ENCODE measurements around the gene ZNF518B. TPM values are rescaled to one million over a fixed set of nuclear protein-coding genes. Genes with fewer than 3 reads are reported as not detected.
A peak's percentile ranks its signal among the peaks of the same experiment; 100 is the strongest.

Gene ZNF518B
- total RNA-seq, 4 donors from 2014 or later: 3.8 to 37.2 (median 14.5) TPM

DNA sequence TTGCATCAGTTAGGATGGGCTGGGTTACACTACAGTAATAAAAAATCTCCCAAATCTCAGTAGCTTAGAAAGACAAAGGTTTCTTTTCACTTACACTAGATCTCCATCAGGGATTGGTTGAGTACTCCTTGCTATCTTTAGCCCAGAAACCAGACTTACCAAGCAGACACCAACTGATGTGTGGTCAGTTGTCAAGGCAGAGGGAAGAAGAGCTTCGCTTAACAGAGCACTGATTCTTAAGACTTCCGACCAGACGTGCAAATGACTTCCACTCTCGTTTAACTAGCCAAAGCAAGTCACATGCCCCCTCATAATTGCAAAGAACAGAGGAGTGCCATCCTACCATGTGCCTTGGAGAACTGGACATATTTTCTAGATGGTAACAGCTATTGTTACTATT is 5.7 kb upstream of the ZNF518B start:
- no peaks in the 10 kb centered on the region for H3K9me3 ChIP-seq
- H3K27me3 ChIP-seq: peaks cover 0 to 71% (median 4%) of the 10 kb centered on the region in 4 donors
- no peak for TF ChIP-seq POLR2A (IDR thresholded peaks at IDR 0.05)
- TF ChIP-seq, protein P1, sequence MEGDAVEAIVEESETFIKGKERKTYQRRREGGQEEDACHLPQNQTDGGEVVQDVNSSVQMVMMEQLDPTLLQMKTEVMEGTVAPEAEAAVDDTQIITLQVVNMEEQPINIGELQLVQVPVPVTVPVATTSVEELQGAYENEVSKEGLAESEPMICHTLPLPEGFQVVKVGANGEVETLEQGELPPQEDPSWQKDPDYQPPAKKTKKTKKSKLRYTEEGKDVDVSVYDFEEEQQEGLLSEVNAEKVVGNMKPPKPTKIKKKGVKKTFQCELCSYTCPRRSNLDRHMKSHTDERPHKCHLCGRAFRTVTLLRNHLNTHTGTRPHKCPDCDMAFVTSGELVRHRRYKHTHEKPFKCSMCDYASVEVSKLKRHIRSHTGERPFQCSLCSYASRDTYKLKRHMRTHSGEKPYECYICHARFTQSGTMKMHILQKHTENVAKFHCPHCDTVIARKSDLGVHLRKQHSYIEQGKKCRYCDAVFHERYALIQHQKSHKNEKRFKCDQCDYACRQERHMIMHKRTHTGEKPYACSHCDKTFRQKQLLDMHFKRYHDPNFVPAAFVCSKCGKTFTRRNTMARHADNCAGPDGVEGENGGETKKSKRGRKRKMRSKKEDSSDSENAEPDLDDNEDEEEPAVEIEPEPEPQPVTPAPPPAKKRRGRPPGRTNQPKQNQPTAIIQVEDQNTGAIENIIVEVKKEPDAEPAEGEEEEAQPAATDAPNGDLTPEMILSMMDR (IDR thresholded peaks at IDR 0.05): no peak
- no peaks in the 10 kb centered on the region for H3K36me3 ChIP-seq
- H3K27ac ChIP-seq: no peak overlapping the region
- WGBS, 2 donors: 93 to 97% methylated on average over 4 of the region's 4 CpGs
- intact Hi-C loops (cut with DNase I): no loop called here
- no peak for DNase-seq
- peaks cover 3 to 19% (median 4%) of the 10 kb centered on the region in 3 donors for H3K4me1 ChIP-seq
- no peak overlapping the region for H3K4me3 ChIP-seq

DNA sequence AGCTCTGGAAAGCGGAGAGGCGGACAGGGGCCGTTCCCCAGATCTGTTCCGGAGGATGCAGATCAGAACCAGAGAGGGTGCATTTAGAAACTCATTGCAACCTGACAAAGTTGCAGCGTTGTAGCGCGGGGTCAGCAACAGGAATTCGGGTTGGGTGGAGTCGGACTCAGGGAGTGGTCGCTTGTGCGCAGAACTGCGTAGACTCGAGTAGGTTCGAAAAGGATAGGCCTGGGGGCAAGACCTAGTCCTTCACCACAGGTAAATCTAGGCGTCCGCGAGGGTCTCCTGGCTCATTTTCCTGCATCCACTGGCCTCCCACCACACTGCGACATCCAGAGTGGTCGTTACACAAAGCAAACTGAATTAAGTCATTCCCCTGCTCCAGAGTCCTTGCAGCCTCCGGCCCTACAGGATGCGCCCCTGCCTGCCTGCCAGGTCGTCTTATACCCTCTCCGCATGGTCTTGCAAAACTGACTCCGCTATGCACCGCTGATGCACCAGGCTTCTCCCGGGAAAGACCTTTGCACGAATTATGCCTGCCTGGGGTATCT is 4.7 kb upstream of the ZNF518B start:
- WGBS, 2 donors: 42 to 52% methylated on average over 22 to 26 of the region's 27 CpGs
- intact Hi-C loops (cut with DNase I): no loop called here
- Histone ChIP-seq H3K4me1 (peaks cover 4 to 26% (median 7%) of the 10 kb centered on the region in 3 donors), H3K27ac (no peak overlapping the region), H3K27me3 (peaks cover 0 to 75% (median 4%) of the 10 kb centered on the region in 4 donors), H3K9me3 (no peaks in the 10 kb centered on the region), H3K4me3 (peak overlapping the region in 2 of 4 donors; percentile 37 to 58), H3K36me3 (no peaks in the 10 kb centered on the region)
- no peak for DNase-seq
- TF ChIP-seq, protein P1 (IDR thresholded peaks at IDR 0.05): no peak
- TF ChIP-seq POLR2A (IDR thresholded peaks at IDR 0.05): no peak

DNA sequence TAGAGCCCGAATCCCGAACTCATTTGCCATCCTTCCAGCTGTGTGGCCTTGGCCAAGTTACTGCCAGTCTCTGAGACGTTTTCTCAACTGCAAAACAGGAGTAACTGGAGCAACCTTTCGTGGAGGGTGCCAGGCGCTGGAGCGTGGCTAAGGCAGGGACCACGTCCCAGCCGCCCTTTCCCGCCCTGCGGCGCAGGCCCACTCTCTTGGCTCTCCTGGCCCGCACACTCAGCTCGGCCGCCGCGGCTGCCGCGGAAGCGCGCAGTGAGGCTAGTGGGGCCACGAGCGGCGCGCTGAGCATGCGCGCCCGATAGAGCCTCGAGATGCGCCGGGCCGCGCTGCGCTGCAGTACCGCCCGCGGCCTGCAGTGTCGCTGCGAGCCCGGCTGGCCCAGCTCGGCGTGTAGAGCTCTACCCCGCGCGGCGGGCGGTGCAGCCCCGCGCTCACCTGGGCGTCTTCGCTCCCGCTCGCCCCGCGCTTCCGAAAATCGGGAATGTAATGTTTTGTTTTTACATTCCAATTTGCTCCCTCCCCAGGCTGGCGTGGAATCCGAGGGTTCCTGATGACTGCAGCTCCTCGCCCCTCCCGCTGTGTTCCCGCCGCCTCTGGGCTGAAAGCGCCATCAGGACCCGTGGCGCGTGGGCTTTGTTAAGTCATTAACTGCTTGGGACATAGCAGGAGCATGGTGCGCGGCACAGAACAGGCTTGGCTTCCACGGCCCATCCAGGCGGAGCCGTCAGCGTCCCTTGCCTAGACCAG is 4.0 kb upstream of the ZNF518B start:
- Histone ChIP-seq H3K9me3 (no peaks in the 10 kb centered on the region), H3K4me1 (peaks cover 4 to 31% (median 10%) of the 10 kb centered on the region in 3 donors), H3K36me3 (no peaks in the 10 kb centered on the region), H3K27me3 (peaks cover 0 to 75% (median 4%) of the 10 kb centered on the region in 4 donors), H3K4me3 (peak overlapping the region in 2 of 4 donors; percentile 37 to 58), H3K27ac (no peak overlapping the region)
- WGBS, 2 donors: 3 to 38% methylated on average over 11 to 19 of the region's 72 CpGs
- DNase-seq: no peak
- intact Hi-C loops (cut with DNase I): no loop called here
- TF ChIP-seq, protein P1 (IDR thresholded peaks at IDR 0.05): peak; percentile 81 to 91 (median 84)
- no peak for TF ChIP-seq POLR2A (IDR thresholded peaks at IDR 0.05)

DNA sequence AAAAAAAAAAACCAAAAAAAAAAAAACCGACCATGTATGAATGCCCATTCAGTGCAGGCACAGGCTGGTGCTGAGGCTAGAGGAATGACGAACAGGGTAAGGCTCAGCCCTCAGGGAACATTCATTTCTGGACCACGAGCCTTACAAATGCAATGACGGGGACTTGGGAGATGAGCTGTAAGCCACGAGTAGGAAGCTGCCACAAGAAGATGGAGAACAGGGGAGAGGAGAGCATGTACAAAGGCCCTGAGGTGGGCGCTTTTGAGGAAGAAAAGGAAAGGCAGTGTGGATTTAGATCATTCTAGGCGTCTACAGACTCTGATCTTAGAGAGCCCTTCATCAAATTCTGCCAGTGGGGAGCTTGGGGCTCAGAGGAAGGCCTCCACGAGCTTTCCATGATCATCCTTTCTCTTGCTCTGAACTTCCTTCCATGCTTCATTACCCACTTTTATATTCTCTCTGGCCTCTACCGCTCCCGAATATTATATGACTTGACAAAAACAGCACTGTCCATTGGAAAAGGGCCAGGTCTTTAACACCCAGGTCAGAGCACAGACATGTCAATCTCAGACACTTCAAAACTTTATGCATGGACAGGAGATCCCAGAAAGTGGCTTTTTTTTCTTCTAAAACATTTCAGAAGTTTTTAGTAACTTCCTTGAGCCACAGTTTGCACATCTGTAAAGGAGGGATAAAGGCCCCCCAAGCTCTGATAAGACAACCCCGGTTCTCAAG is 3.3 kb upstream of the ZNF518B start:
- H3K27ac ChIP-seq: no peak overlapping the region
- H3K4me3 ChIP-seq: peak overlapping the region in 1 of 4 donors; percentile 58
- TF ChIP-seq, protein P1 (IDR thresholded peaks at IDR 0.05): no peak
- TF ChIP-seq POLR2A (IDR thresholded peaks at IDR 0.05): no peak
- 71 to 78% methylated on average over 11 of the region's 11 CpGs for WGBS, 2 donors
- peaks cover 4 to 39% (median 10%) of the 10 kb centered on the region in 3 donors for H3K4me1 ChIP-seq
- H3K27me3 ChIP-seq: peaks cover 0 to 69% (median 4%) of the 10 kb centered on the region in 4 donors
- no peak for DNase-seq
- no peaks in the 10 kb centered on the region for H3K36me3 ChIP-seq
- H3K9me3 ChIP-seq: no peaks in the 10 kb centered on the region
- intact Hi-C loops (cut with DNase I): no loop called here

Measured in esophagus squamous epithelium (tissue), 5 donors.